Measurements from ENCODE around the gene SPEN. TPM values are rescaled to one million over a fixed set of nuclear protein-coding genes. Genes with fewer than 3 reads are reported as not detected.

Gene SPEN
- total RNA-seq, 1 experiment from 2014 or later: 46.4 TPM

DNA sequence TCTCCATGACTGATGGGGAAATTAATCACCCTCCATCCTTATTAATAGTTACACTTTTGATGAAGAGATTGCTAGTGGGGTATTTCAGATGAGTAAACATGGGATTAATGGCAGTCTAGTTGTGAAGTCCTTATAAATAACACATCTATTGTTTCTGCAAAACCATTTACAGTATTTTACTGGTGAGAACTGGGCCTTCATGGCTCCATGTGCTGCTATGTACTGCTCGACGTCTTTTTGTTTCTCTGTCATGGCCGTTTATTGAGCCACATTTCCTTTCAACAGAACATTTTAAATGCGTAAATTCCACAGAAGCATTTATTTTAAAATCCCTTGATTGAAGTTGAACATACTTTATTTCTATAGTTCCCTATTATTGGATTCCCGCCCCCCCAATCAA lies 34.5 kb downstream of the SPEN start:
- Mint-ChIP-seq H3K27me3 (ENCODE audit: insufficient read depth, unreplicated experiment) (no peaks in the 10 kb centered on the region), H3K27ac (ENCODE audit: unreplicated experiment) (no peak overlapping the region), H3K36me3 (ENCODE audit: insufficient read depth, unreplicated experiment) (peaks cover 15% of the 10 kb centered on the region), H3K4me3 (ENCODE audit: unreplicated experiment) (no peak overlapping the region), H3K4me1 (ENCODE audit: low read depth, unreplicated experiment) (peaks cover 11% of the 10 kb centered on the region), H3K9me3 (ENCODE audit: unreplicated experiment) (no peaks in the 10 kb centered on the region)
- Histone ChIP-seq H3K4me1 (no peaks in the 10 kb centered on the region), H3K9me3 (no peaks in the 10 kb centered on the region), H3K36me3 (ENCODE audit: control insufficient read depth, insufficient read depth, low read length) (no peaks in the 10 kb centered on the region), H3K27me3 (replicated peaks; ENCODE audit: control insufficient read depth, insufficient read depth, low read length) (no peaks in the 10 kb centered on the region), H3K4me3 (ENCODE audit: low read depth, low read length) (no peak overlapping the region)
- intact Hi-C loops (cut with micrococcal nuclease; ENCODE audit: unreplicated experiment): no loop called here
- no peak for DNase-seq
- TF ChIP-seq, protein P1, sequence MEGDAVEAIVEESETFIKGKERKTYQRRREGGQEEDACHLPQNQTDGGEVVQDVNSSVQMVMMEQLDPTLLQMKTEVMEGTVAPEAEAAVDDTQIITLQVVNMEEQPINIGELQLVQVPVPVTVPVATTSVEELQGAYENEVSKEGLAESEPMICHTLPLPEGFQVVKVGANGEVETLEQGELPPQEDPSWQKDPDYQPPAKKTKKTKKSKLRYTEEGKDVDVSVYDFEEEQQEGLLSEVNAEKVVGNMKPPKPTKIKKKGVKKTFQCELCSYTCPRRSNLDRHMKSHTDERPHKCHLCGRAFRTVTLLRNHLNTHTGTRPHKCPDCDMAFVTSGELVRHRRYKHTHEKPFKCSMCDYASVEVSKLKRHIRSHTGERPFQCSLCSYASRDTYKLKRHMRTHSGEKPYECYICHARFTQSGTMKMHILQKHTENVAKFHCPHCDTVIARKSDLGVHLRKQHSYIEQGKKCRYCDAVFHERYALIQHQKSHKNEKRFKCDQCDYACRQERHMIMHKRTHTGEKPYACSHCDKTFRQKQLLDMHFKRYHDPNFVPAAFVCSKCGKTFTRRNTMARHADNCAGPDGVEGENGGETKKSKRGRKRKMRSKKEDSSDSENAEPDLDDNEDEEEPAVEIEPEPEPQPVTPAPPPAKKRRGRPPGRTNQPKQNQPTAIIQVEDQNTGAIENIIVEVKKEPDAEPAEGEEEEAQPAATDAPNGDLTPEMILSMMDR (IDR thresholded peaks at IDR 0.05; ENCODE audit: insufficient read depth in 1 of 2, low read depth in 1 of 2, low read length in 1 of 2, severe bottlenecking in 1 of 2, unreplicated experiment in 1 of 2): no peak
- BruUV-seq (replicated peaks): no TSS peak
- ChIA-PET POLR2A (no interaction called here), CTCF (no interaction called here)

DNA sequence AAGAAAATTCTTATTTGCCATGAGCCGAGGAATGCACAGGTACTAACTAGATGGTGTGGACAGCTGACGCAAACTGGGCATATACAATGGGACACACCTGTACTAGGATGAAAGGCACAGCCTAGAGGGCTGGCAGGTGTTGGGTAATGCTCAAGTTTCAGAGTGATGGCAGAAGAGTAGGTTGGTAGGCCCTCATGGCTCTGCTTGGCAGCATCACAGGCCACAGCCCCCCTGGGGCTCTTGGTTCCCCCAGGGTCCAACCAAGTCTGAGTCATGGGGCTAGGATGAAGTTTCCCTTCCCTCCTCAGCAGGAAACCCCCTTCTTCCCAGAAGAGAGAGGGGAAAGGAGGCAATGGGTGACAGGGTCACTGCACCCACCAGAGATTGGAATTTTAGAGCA lies 35.2 kb downstream of the SPEN start:
- DNase-seq: no peak
- H3K36me3 ChIP-seq (ENCODE audit: control insufficient read depth, insufficient read depth, low read length): no peaks in the 10 kb centered on the region
- ChIA-PET POLR2A (no interaction called here), CTCF (no interaction called here)
- Mint-ChIP-seq H3K4me3 (ENCODE audit: unreplicated experiment) (no peak overlapping the region), H3K9me3 (ENCODE audit: unreplicated experiment) (no peaks in the 10 kb centered on the region), H3K36me3 (ENCODE audit: insufficient read depth, unreplicated experiment) (peaks cover 15% of the 10 kb centered on the region), H3K27me3 (ENCODE audit: insufficient read depth, unreplicated experiment) (no peaks in the 10 kb centered on the region), H3K4me1 (ENCODE audit: low read depth, unreplicated experiment) (peaks cover 11% of the 10 kb centered on the region), H3K27ac (ENCODE audit: unreplicated experiment) (no peak overlapping the region)
- TF ChIP-seq, protein P1 (IDR thresholded peaks at IDR 0.05; ENCODE audit: insufficient read depth in 1 of 2, low read depth in 1 of 2, low read length in 1 of 2, severe bottlenecking in 1 of 2, unreplicated experiment in 1 of 2): no peak
- no peaks in the 10 kb centered on the region for H3K9me3 ChIP-seq
- H3K27me3 ChIP-seq (replicated peaks; ENCODE audit: control insufficient read depth, insufficient read depth, low read length): no peaks in the 10 kb centered on the region
- no TSS peak for BruUV-seq (replicated peaks)
- no peaks in the 10 kb centered on the region for H3K4me1 ChIP-seq
- H3K4me3 ChIP-seq (ENCODE audit: low read depth, low read length): no peak overlapping the region
- intact Hi-C loops (cut with micrococcal nuclease; ENCODE audit: unreplicated experiment): no loop called here

DNA sequence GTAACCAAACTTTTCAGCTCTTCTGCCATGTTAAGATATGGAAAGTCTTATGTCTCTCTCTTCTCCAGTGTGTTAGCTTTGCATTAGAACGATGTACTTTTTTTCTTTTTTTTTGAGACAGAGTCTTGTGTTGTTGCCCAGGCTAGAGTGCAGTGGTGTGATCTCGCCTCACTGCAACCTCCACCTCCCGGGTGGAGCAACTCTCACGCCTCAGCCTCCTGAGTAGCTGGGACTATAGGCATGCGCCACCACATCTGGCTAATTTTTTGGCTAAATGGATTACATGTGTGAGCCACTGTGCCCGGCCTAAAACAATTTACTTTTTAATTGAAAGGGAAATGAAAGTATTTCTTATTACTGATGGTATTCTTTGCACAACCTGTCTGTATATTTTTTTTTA lies 35.8 kb downstream of the SPEN start:
- BruUV-seq (replicated peaks): no TSS peak
- Mint-ChIP-seq H3K9me3 (ENCODE audit: unreplicated experiment) (no peaks in the 10 kb centered on the region), H3K27ac (ENCODE audit: unreplicated experiment) (no peak overlapping the region), H3K4me1 (ENCODE audit: low read depth, unreplicated experiment) (peaks cover 11% of the 10 kb centered on the region), H3K4me3 (ENCODE audit: unreplicated experiment) (no peak overlapping the region), H3K36me3 (ENCODE audit: insufficient read depth, unreplicated experiment) (peaks cover 15% of the 10 kb centered on the region), H3K27me3 (ENCODE audit: insufficient read depth, unreplicated experiment) (no peaks in the 10 kb centered on the region)
- Histone ChIP-seq H3K4me1 (no peaks in the 10 kb centered on the region), H3K4me3 (ENCODE audit: low read depth, low read length) (no peak overlapping the region), H3K27me3 (replicated peaks; ENCODE audit: control insufficient read depth, insufficient read depth, low read length) (no peaks in the 10 kb centered on the region), H3K9me3 (no peaks in the 10 kb centered on the region), H3K36me3 (ENCODE audit: control insufficient read depth, insufficient read depth, low read length) (no peaks in the 10 kb centered on the region)
- TF ChIP-seq, protein P1 (IDR thresholded peaks at IDR 0.05; ENCODE audit: insufficient read depth in 1 of 2, low read depth in 1 of 2, low read length in 1 of 2, severe bottlenecking in 1 of 2, unreplicated experiment in 1 of 2): no peak
- intact Hi-C loops (cut with micrococcal nuclease; ENCODE audit: unreplicated experiment): no loop called here
- no peak for DNase-seq
- ChIA-PET CTCF (no interaction called here), POLR2A (no interaction called here)
